NOMO-1 treated with DMSO at 0.1 percent for 48 hours (cell line): ENCODE measurements around the gene E2F1.
A peak's percentile ranks its signal among the peaks of the same experiment; 100 is the strongest.

Source experiments
- DNase-seq: peaks from one replicate; lab custom pipeline; 2025; ENCODE audit not compliant: unreplicated experiment; lab: John Stamatoyannopoulos, UW

The E2F1 gene

GRCh38 chr20:33686100-33686983 lies at the start of gene E2F1:
E2F1 (minus strand) TSS chr20:33686385; CDS start chr20:33686264, 121 bp downstream.
- peak; percentile 92 for DNase-seq

- peak; percentile 75 for DNase-seq
Measured at GRCh38 chr20:33733654-33734576, 47.7 kb upstream of the E2F1 start.

- DNase-seq = peak; percentile 91
Measured at GRCh38 chr20:33732166-33732970, 46.2 kb upstream of the E2F1 start.

- DNase-seq = peak; percentile 91
Measured at GRCh38 chr20:33731693-33732165, 45.5 kb upstream of the E2F1 start, which contains the start of gene ZNF341. ZNF341 (plus strand) TSS chr20:33731996; CDS start chr20:33732022, 26 bp downstream.

- no peak for DNase-seq
Measured at GRCh38 chr20:33730946-33731692, 44.9 kb upstream of the E2F1 start.

GRCh38 chr20:33729101-33729500 lies 42.9 kb upstream of the E2F1 start:
- no peak for DNase-seq

GRCh38 chr20:33728463-33728862 lies 42.3 kb upstream of the E2F1 start:
- no peak for DNase-seq

- DNase-seq = no peak
Measured at GRCh38 chr20:33727806-33728205, 41.6 kb upstream of the E2F1 start.

GRCh38 chr20:33727115-33727479 lies 40.9 kb upstream of the E2F1 start:
- no peak for DNase-seq

- DNase-seq = no peak
Measured at GRCh38 chr20:33725607-33726264, 39.6 kb upstream of the E2F1 start.

- no peak for DNase-seq
Measured at GRCh38 chr20:33724439-33725094, 38.4 kb upstream of the E2F1 start.

- DNase-seq = no peak
Measured at GRCh38 chr20:33721391-33722140, 35.4 kb upstream of the E2F1 start.

- peak; percentile 98 for DNase-seq
Measured at GRCh38 chr20:33719989-33720709, 34.0 kb upstream of the E2F1 start, which contains the start of gene PXMP4. PXMP4 (minus strand) TSS chr20:33720310; CDS start chr20:33720207, 103 bp downstream.

- no peak for DNase-seq
Measured at GRCh38 chr20:33719277-33719988, 33.2 kb upstream of the E2F1 start.

- no peak for DNase-seq
Measured at GRCh38 chr20:33716498-33716897, 30.3 kb upstream of the E2F1 start.

GRCh38 chr20:33713865-33714367 lies 27.7 kb upstream of the E2F1 start:
- no peak for DNase-seq

GRCh38 chr20:33711446-33711738 lies 25.2 kb upstream of the E2F1 start:
- DNase-seq = no peak
